IMR-90 (cell line): Measurements from ENCODE around the gene RASSF7. TPM values are rescaled to one million over a fixed set of nuclear protein-coding genes. Genes with fewer than 3 reads are reported as not detected.

Experiments used
- ATAC-seq: fragments of 200-7000 bp; cut with Tn5 transposase; 2 replicates; pipeline ENCODE4 v1.9.1; 2020; ENCODE audit warnings: low read depth, mild to moderate bottlenecking, moderate library complexity
- BruUV-seq: library from RNA; stranded (reverse); fragments of 400-500 nt; replicated peaks from 2 replicates; lab custom pipeline; 2021; lab: Mats Ljungman, UMichigan
- CTCF ChIA-PET: fragments of 300-600 bp; formaldehyde crosslinking; extraction: SDS; loops from one replicate; lab custom pipeline; 2021; ENCODE audit warnings: antibody characterized with exemption; lab: Yijun Ruan, JAX
- POLR2A ChIA-PET: fragments of 300-600 bp; sonication (Branson Sonifier 250); formaldehyde crosslinking; loops from one replicate; lab custom pipeline; 2022; ENCODE audit warnings: antibody characterized with exemption; ENCODE audit not compliant: unreplicated experiment; lab: Charles Lee
- DNase-seq: peaks from one replicate; pipeline ENCODE4 v3.0.0; 2013
- H2AFZ ChIP-seq: replicated peaks from 2 replicates; pipeline ENCODE3; 2013; ENCODE audit warnings: low read length, mild to moderate bottlenecking; ENCODE audit not compliant: poor library complexity
- H2AK5ac ChIP-seq: 2 replicates; pipeline ENCODE4 v1.6.1; 2013; ENCODE audit warnings: low read depth, low read length, inconsistent platforms
- H2AK9ac ChIP-seq: replicated peaks from 2 replicates; pipeline ENCODE3; 2013; ENCODE audit warnings: mild to moderate bottlenecking, low read depth, low read length, moderate library complexity; ENCODE audit not compliant: poor library complexity
- H2BK120ac ChIP-seq: 2 replicates; pipeline ENCODE4 v1.6.1; 2013; ENCODE audit warnings: low read depth, low read length, inconsistent platforms
- H2BK15ac ChIP-seq: 3 replicates; pipeline ENCODE4 v1.6.1; 2013; ENCODE audit warnings: low read depth, low read length, inconsistent platforms
- H2BK20ac ChIP-seq: 2 replicates; pipeline ENCODE4 v1.6.1; 2013; ENCODE audit warnings: low read depth, mild to moderate bottlenecking, inconsistent platforms, low read length, moderate library complexity
- H2BK5ac ChIP-seq: 2 replicates; pipeline ENCODE4 v1.6.1; 2013; ENCODE audit warnings: mild to moderate bottlenecking, low read depth, low read length, inconsistent platforms; ENCODE audit not compliant: poor library complexity, severe bottlenecking
- H3K14ac ChIP-seq: replicated peaks from 2 replicates; pipeline ENCODE4 v1.6.1; 2013; ENCODE audit warnings: low read depth, low read length, inconsistent platforms
- H3K18ac ChIP-seq: 2 replicates; pipeline ENCODE4 v1.6.1; 2013; ENCODE audit warnings: low read depth, low read length, control low read depth
- H3K23ac ChIP-seq: 2 replicates; pipeline ENCODE4 v1.6.1; 2013; ENCODE audit warnings: low read depth, low read length, inconsistent platforms
- H3K27ac ChIP-seq: 2 replicates; pipeline ENCODE4 v1.5.1; 2013; ENCODE audit warnings: mild to moderate bottlenecking, control low read depth, low read length; ENCODE audit not compliant: insufficient read depth
- H3K27me3 ChIP-seq: 2 replicates; pipeline ENCODE4 v1.6.1; 2013; ENCODE audit warnings: low read length; ENCODE audit not compliant: control insufficient read depth, insufficient read depth
- H3K36me3 ChIP-seq: 2 replicates; pipeline ENCODE4 v1.6.1; 2013; ENCODE audit warnings: low read length, mixed read lengths; ENCODE audit not compliant: control insufficient read depth, insufficient read depth
- H3K4ac ChIP-seq: 2 replicates; pipeline ENCODE4 v1.6.1; 2013; ENCODE audit warnings: low read depth, low read length, inconsistent platforms
- H3K4me1 ChIP-seq: 2 replicates; pipeline ENCODE4 v1.6.1; 2013; ENCODE audit warnings: low read length, mixed read lengths; ENCODE audit not compliant: control insufficient read depth, insufficient read depth
- H3K4me2 ChIP-seq: 2 replicates; pipeline ENCODE4 v1.6.1; 2013; ENCODE audit warnings: low read depth, mild to moderate bottlenecking, control low read depth, low read length, moderate library complexity
- H3K4me3 ChIP-seq: 2 replicates; pipeline ENCODE4 v1.5.1; 2013; ENCODE audit warnings: low read depth, mild to moderate bottlenecking, control low read depth, low read length, moderate library complexity; ENCODE audit not compliant: insufficient read depth
- H3K56ac ChIP-seq: 2 replicates; pipeline ENCODE4 v1.6.1; 2013; ENCODE audit warnings: low read length, inconsistent platforms; ENCODE audit not compliant: insufficient read depth; ENCODE audit errors: extremely low read depth
- H3K79me1 ChIP-seq, 2 experiments: 2 replicates each; pipeline ENCODE4 v1.6.1; 2013; ENCODE audit warnings: low read length in 2 of 2, inconsistent platforms in 1 of 2, low read depth in 1 of 2
- H3K9ac ChIP-seq: 2 replicates; pipeline ENCODE4 v1.6.1; 2013; ENCODE audit warnings: low read depth, low read length, control low read depth
- H3K9me1 ChIP-seq: 2 replicates; pipeline ENCODE4 v1.6.1; 2013; ENCODE audit warnings: low read length, inconsistent platforms; ENCODE audit not compliant: insufficient read depth
- H3K9me3 ChIP-seq: 2 replicates; pipeline ENCODE4 v1.6.1; 2013; ENCODE audit warnings: low read length; ENCODE audit not compliant: control insufficient read depth, insufficient read depth
- H4K20me1 ChIP-seq: 2 replicates; pipeline ENCODE4 v1.6.1; 2013; ENCODE audit warnings: low read length, inconsistent platforms; ENCODE audit not compliant: insufficient read depth
- H4K5ac ChIP-seq: 2 replicates; pipeline ENCODE4 v1.6.1; 2013; ENCODE audit warnings: mild to moderate bottlenecking, low read depth, low read length, control low read depth
- H4K8ac ChIP-seq, 2 experiments: 2 replicates each; pipeline ENCODE4 v1.6.1; 2013; ENCODE audit warnings: low read depth in 2 of 2, low read length in 2 of 2, control low read depth in 1 of 2, inconsistent platforms in 1 of 2
- H4K91ac ChIP-seq: 2 replicates; pipeline ENCODE4 v1.6.1; 2013; ENCODE audit warnings: low read depth, low read length, inconsistent platforms; ENCODE audit not compliant: insufficient read depth
- CHD1 ChIP-seq: IDR thresholded peaks from 2 replicates; pipeline ENCODE4 v1.6.1; 2012; ENCODE audit warnings: low read depth, low read length, improper control_type of control experiment
- MAFK ChIP-seq: IDR thresholded peaks from 2 replicates; pipeline ENCODE4 v1.6.1; 2012; ENCODE audit warnings: low read depth, low read length, improper control_type of control experiment
- MXI1 ChIP-seq: IDR thresholded peaks from 2 replicates; pipeline ENCODE4 v1.6.1; 2012; ENCODE audit warnings: low read depth, mild to moderate bottlenecking, low read length, moderate library complexity, borderline replicate concordance
- WGBS, 2 experiments: methylation state at CpG; one replicate each; pipeline versions ENCODE4 v1.1.5 to v1.1.7; 2013; ENCODE audit warnings: missing lambda C conversion rate in 2 of 2; ENCODE audit not compliant: insufficient read length in 1 of 2; ENCODE audit errors: extremely low coverage in 2 of 2; 5-methylcytosine and 5-hydroxymethylcytosine counted together
- dilution Hi-C: fragments of 300-500 bp; cut with HindIII; formaldehyde crosslinking; loops from one replicate; pipeline ENCODE4 v1.14.3; 2018; ENCODE audit warnings: low sequenced_read_pairs; ENCODE audit not compliant: unreplicated experiment
- in situ Hi-C: fragments of 300-500 bp; cut with MboI; formaldehyde crosslinking; loops from 3 replicates; pipeline ENCODE4 v1.14.3; 2019; ENCODE audit warnings: low sequenced_read_pairs, inconsistent platforms, mixed read lengths
- intact Hi-C: fragments of 100-400 bp; cut with micrococcal nuclease; formaldehyde crosslinking; loops from 2 replicates; pipeline ENCODE4 v1.10.0; 2022
- polyA plus RNA-seq, 3 experiments: library from polyadenylated mRNA; depleted of rRNA; stranded (reverse); fragments of >200 nt; gene quantifications; 2 replicates each; pipeline ENCODE4 v1.2.3, GENCODE V29; 2012; ENCODE audit warnings: low replicate concordance in 1 of 3
- total RNA-seq: library from RNA; depleted of rRNA; stranded (reverse); fragments of >200 nt; gene quantifications from 2 replicates; pipeline ENCODE4 v1.2.3, GENCODE V29; 2012
- TF ChIP-seq, protein P1 (sequence below): fragments of 150-350 bp; IDR thresholded peaks from 2 replicates; pipeline ENCODE4 v1.6.1; 2017; ENCODE audit warnings: mild to moderate bottlenecking, antibody characterized with exemption, low read length, low read depth

The RASSF7 gene
- total and polyA plus RNA-seq, 2 of the 4 experiments (the other 2 are of a cell fraction) = 6.8 to 18.5 TPM

DNA sequence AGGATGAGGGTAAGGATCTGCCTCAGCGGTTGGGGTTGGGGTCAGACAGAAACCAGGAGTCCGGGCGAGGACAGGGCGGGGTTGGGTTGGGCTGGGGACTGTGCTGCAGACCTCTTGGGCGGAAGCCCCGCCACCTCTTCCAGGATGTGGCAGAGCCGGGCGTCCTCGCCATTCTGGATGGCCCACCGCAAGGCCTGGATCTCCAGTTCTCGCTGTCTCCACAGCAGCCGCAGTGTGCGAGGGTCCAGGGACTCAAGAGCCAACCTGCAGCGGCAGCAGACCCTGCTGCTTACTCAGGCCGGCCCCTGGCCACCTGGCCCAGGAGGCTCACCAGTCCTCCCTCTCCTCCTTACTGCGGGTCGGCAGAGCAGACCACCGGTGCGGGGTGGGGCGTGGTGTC, 2.3 kb upstream of the RASSF7 start:
- Histone ChIP-seq H3K9ac (no peak overlapping the region), H2BK5ac (no peak overlapping the region), H2BK20ac (no peak overlapping the region), H3K23ac (no peak overlapping the region), H2AFZ (no peak overlapping the region), H2AK5ac (no peak overlapping the region), H3K27ac (no peak overlapping the region), H3K79me1 (peaks cover under 1 to 6% of the 10 kb centered on the region in 2 experiments; a peak in 3 of 4 replicates), H3K18ac (no peak overlapping the region), H4K5ac (no peak overlapping the region), H4K8ac (no peak overlapping the region), H3K9me3 (no peaks in the 10 kb centered on the region), H3K9me1 (peaks cover 5% of the 10 kb centered on the region; the same call in 1 of the 2 replicates), H3K4me3 (no peak overlapping the region), H2BK15ac (no peak overlapping the region), H3K4ac (no peak overlapping the region), H3K56ac (no peak overlapping the region), H2AK9ac (no peak overlapping the region), H3K36me3 (no peaks in the 10 kb centered on the region), H3K4me2 (no peak overlapping the region), H4K20me1 (peaks cover 6% of the 10 kb centered on the region), H2BK120ac (no peak overlapping the region), H3K27me3 (peaks cover 51% of the 10 kb centered on the region), H3K4me1 (peaks cover 12% of the 10 kb centered on the region), H3K14ac (no peak overlapping the region), H4K91ac (no peak overlapping the region)
- WGBS, 2 experiments = 81% methylated on average over 13 of the region's 20 CpGs; no CpG with 5 or more reads in 1 of the 2 experiments
- DNase-seq (no peak), ATAC-seq (no peak)
- POLR2A ChIA-PET = no interaction called here
- BruUV-seq = no TSS peak
- TF ChIP-seq, protein P1, sequence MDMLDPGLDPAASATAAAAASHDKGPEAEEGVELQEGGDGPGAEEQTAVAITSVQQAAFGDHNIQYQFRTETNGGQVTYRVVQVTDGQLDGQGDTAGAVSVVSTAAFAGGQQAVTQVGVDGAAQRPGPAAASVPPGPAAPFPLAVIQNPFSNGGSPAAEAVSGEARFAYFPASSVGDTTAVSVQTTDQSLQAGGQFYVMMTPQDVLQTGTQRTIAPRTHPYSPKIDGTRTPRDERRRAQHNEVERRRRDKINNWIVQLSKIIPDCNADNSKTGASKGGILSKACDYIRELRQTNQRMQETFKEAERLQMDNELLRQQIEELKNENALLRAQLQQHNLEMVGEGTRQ = no peak
- TF ChIP-seq MAFK (no peak), MXI1 (no peak), CHD1 (no peak)
- CTCF ChIA-PET = no interaction called here
- in situ Hi-C loops = no loop called here
- intact Hi-C loops = loop anchor here (10.0 kb wide), 1 partner anchor 166 kb away; no protein-coding TSS in a partner anchor
- dilution Hi-C loops = no loop called here
